ENCODE results near the gene CCDC8.

DNA sequence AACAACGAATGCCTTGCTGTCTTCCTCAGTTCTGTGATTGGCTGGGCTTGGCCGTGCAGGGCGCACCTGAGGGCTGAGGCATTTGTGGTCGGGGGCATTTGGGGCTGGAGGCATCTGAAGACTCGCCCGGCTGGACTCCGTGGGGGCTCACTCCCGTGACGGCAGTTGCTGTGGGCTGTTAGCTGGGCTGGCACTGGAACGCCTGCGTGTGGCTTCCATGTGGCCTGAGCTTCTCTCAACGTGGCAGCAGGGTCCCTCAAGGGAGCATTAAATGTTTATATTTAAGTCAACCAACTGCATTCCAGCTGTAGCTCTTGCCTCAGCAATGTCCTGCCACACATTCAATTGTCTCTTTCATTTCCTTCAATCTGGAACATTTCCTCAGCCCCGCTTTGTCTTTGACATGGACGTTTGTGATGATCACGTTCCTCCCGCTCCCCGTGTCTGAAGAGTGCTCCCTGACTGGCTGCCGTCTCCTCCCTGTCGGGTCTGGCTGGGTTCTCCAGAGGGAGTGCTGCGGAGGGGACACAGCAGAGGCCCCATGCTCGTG, 21.0 kb downstream of the CCDC8 start:
- TF ChIP-seq, protein P1, sequence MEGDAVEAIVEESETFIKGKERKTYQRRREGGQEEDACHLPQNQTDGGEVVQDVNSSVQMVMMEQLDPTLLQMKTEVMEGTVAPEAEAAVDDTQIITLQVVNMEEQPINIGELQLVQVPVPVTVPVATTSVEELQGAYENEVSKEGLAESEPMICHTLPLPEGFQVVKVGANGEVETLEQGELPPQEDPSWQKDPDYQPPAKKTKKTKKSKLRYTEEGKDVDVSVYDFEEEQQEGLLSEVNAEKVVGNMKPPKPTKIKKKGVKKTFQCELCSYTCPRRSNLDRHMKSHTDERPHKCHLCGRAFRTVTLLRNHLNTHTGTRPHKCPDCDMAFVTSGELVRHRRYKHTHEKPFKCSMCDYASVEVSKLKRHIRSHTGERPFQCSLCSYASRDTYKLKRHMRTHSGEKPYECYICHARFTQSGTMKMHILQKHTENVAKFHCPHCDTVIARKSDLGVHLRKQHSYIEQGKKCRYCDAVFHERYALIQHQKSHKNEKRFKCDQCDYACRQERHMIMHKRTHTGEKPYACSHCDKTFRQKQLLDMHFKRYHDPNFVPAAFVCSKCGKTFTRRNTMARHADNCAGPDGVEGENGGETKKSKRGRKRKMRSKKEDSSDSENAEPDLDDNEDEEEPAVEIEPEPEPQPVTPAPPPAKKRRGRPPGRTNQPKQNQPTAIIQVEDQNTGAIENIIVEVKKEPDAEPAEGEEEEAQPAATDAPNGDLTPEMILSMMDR (IDR thresholded peaks at IDR 0.05): no peak
- peak; percentile 27 to 30 for TF ChIP-seq POLR2AphosphoS5 (IDR thresholded peaks at IDR 0.05)

All from upper lobe of left lung (tissue), 4 donors.